ENCODE measurements around the gene P2RY2.

DNA sequence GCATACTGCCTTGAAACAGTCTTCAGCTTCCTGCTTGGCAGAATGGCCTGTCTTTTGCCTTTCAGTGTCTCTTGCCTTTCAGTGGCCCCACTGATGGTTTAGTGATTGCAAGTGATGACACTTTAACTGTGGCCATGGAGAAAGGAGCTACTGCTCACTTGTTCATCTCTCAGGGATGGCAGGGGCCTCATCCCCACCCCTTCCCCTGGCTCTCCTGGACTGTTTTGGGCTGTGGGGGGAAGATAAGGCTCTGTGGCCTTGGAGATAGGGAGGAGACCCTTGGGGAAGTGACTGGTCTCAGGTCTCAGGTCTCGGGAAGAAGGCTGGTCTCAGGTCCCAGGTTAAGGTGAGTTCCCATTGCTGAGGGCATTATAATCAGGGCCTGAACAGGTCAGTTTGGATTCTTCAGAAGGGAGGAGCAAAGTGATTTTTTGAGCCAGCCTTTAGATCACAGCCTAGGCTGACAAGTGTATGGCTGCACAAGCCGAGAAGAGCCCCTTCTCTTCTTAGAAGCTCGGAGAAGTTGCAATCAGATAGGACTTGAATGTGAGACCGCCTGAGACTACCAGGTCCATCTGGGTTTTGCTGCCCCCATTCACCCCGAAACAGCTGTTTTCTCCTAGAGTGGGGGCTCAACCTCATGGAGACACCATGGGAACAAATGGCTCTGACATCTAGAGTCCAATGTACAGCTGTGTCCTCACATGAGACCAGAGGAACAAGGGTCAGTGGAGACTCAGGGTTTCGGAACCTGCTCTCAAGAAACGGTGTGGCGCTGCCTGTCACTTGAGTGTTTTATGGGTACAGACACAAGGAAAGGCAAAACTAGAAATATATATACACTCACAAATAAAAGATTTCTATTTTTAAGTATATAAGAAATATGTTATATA, 15.9 kb upstream of the P2RY2 start:
- no peak for TF ChIP-seq CTCF (conservative IDR thresholded peaks at IDR 0.05; ENCODE audit: low read length)
- no peak for TF ChIP-seq EZH2phosphoT487 (IDR thresholded peaks at IDR 0.05; ENCODE audit: borderline replicate concordance, low read depth, low read length)

Measured in OCI-LY7 (cell line).